ENCODE data around the gene ATR.
"Not testable (repeated sequence)": the region's sequence is repeated elsewhere in the genome, so short reads cannot be mapped to it uniquely, and the experiment has no call there.

ATR gene

GRCh38 chr3:142578329-142579223 is at the start of gene ATR:
ATR (minus strand) TSS chr3:142578733; CDS start chr3:142578704, 29 bp downstream.
- DNase-seq = peak; percentile 98

- no peak for DNase-seq
Measured at GRCh38 chr3:142626971-142627370, 48.4 kb upstream of the ATR start.

- no peak for DNase-seq
Measured at GRCh38 chr3:142625153-142625440, 46.6 kb upstream of the ATR start.

- DNase-seq = no peak
Measured at GRCh38 chr3:142624341-142625152, 46.0 kb upstream of the ATR start.

GRCh38 chr3:142623194-142623593 is 44.7 kb upstream of the ATR start:
- no peak for DNase-seq

GRCh38 chr3:142622405-142622804 is 43.9 kb upstream of the ATR start:
- no peak for DNase-seq

GRCh38 chr3:142618917-142619461 is 40.5 kb upstream of the ATR start:
- no peak for DNase-seq

GRCh38 chr3:142615171-142615570 is 36.6 kb upstream of the ATR start:
- DNase-seq = no peak

GRCh38 chr3:142614059-142614626 is 35.6 kb upstream of the ATR start:
- no peak for DNase-seq

- no peak for DNase-seq
Measured at GRCh38 chr3:142613491-142613890, 35.0 kb upstream of the ATR start.

GRCh38 chr3:142611206-142611605 is 32.7 kb upstream of the ATR start:
- DNase-seq = no peak

- DNase-seq = no peak
Measured at GRCh38 chr3:142609136-142609535, 30.6 kb upstream of the ATR start.

GRCh38 chr3:142608631-142609030 is 30.1 kb upstream of the ATR start:
- DNase-seq = no peak

GRCh38 chr3:142604940-142605339 is 26.4 kb upstream of the ATR start:
- no peak for DNase-seq

GRCh38 chr3:142603386-142603705 is 24.8 kb upstream of the ATR start:
- not testable (repeated sequence) for DNase-seq

- DNase-seq = no peak
Measured at GRCh38 chr3:142602619-142603385, 24.3 kb upstream of the ATR start.

GRCh38 chr3:142601713-142602112 is 23.2 kb upstream of the ATR start:
- DNase-seq = no peak

GRCh38 chr3:142597906-142598305 is 19.4 kb upstream of the ATR start:
- DNase-seq = no peak

GRCh38 chr3:142596726-142597088 is 18.2 kb upstream of the ATR start:
- no peak for DNase-seq

- peak; percentile 81 for DNase-seq
Measured at GRCh38 chr3:142595951-142596725, 17.6 kb upstream of the ATR start, which contains the start of gene PLS1. PLS1 (plus strand) TSS chr3:142596393; CDS start chr3:142664238, 67,845 bp downstream.

- no peak for DNase-seq
Measured at GRCh38 chr3:142595581-142595950, 17.0 kb upstream of the ATR start.

GRCh38 chr3:142595141-142595540 is 16.6 kb upstream of the ATR start:
- DNase-seq = no peak

All from left hindlimb (tissue), 1 donor.